ENCODE data around the gene RYR1. TPM values are rescaled to one million over a fixed set of nuclear protein-coding genes. Genes with fewer than 3 reads are reported as not detected.
A peak's percentile ranks its signal among the peaks of the same experiment; 100 is the strongest.
"Not testable (repeated sequence)": the region's sequence is repeated elsewhere in the genome, so short reads cannot be mapped to it uniquely, and the experiment has no call there.

Gene RYR1
- total RNA-seq, 1 donor from 2014 or later = 14.4 TPM

- intact Hi-C loops (cut with DNase I); DNase-seq (ENCODE audit: low spot score); ATAC-seq: not testable (repeated sequence)
Measured at GRCh38 chr19:38602856-38603255, 169.4 kb downstream of the RYR1 start.

- no peak for DNase-seq (ENCODE audit: low spot score)
- intact Hi-C loops (cut with DNase I) = no loop called here
- no peak for ATAC-seq
Measured at GRCh38 chr19:38606131-38606530, 172.6 kb downstream of the RYR1 start.

- no peak for ATAC-seq
- no peak for DNase-seq (ENCODE audit: low spot score)
- intact Hi-C loops (cut with DNase I) = no loop called here
Measured at GRCh38 chr19:38614289-38614688, 180.8 kb downstream of the RYR1 start.

- intact Hi-C loops (cut with DNase I) = no loop called here
- ATAC-seq = no peak
- no peak for DNase-seq (ENCODE audit: low spot score)
Measured at GRCh38 chr19:38615007-38615581, 181.6 kb downstream of the RYR1 start.

- no peak for DNase-seq (ENCODE audit: low spot score)
- intact Hi-C loops (cut with DNase I) = no loop called here
- no peak for ATAC-seq
Measured at GRCh38 chr19:38616265-38616664, 182.8 kb downstream of the RYR1 start.

- ATAC-seq (no peak), DNase-seq (ENCODE audit: low spot score) (peak; percentile 71)
- intact Hi-C loops (cut with DNase I) = no loop called here
Measured at GRCh38 chr19:38617283-38617763, 183.8 kb downstream of the RYR1 start.

GRCh38 chr19:38617764-38618589 is 184.5 kb downstream of the RYR1 start, which contains the start of gene MAP4K1:
Gene MAP4K1 (minus strand): TSS chr19:38617953. CDS start chr19:38617895, 58 bp downstream.
- ATAC-seq (peak; percentile 8), DNase-seq (ENCODE audit: low spot score) (peak; percentile 66)
- intact Hi-C loops (cut with DNase I) = no loop called here

- DNase-seq (ENCODE audit: low spot score) = peak; percentile 99
- peak; percentile 96 for ATAC-seq
- intact Hi-C loops (cut with DNase I) = no loop called here
Measured at GRCh38 chr19:38618590-38619360, 185.3 kb downstream of the RYR1 start, which contains the start of gene EIF3K. Gene EIF3K (plus strand): TSS chr19:38619188. CDS start chr19:38619269, 81 bp downstream.

- ATAC-seq = no peak
- DNase-seq (ENCODE audit: low spot score) = no peak
- intact Hi-C loops (cut with DNase I) = loop anchor here (10.0 kb wide), 1 partner anchor 95 kb away; no protein-coding TSS in a partner anchor
Measured at GRCh38 chr19:38619361-38620174, 186.1 kb downstream of the RYR1 start.

- no peak for DNase-seq (ENCODE audit: low spot score)
- no peak for ATAC-seq
- intact Hi-C loops (cut with DNase I) = loop anchor here (10.0 kb wide), 1 partner anchor 100 kb away; no protein-coding TSS in a partner anchor
Measured at GRCh38 chr19:38624822-38625221, 191.3 kb downstream of the RYR1 start.

- ATAC-seq (no peak), DNase-seq (ENCODE audit: low spot score) (no peak)
- intact Hi-C loops (cut with DNase I) = loop anchor here (10.0 kb wide), 1 partner anchor 102 kb away; no protein-coding TSS in a partner anchor
Measured at GRCh38 chr19:38626401-38626800, 192.9 kb downstream of the RYR1 start.

- ATAC-seq (no peak), DNase-seq (ENCODE audit: low spot score) (no peak)
- intact Hi-C loops (cut with DNase I) = loop anchor here (10.0 kb wide), 1 partner anchor 105 kb away; no protein-coding TSS in a partner anchor
Measured at GRCh38 chr19:38629568-38629967, 196.1 kb downstream of the RYR1 start.

- intact Hi-C loops (cut with DNase I) = loop anchor here (10.0 kb wide), 1 partner anchor 226 kb away; the partner anchor contains the start of gene FAM98C
- ATAC-seq; DNase-seq (ENCODE audit: low spot score): not testable (repeated sequence)
Measured at GRCh38 chr19:38631301-38631700, 197.8 kb downstream of the RYR1 start.

GRCh38 chr19:38631811-38632475 is 198.5 kb downstream of the RYR1 start:
- not testable (repeated sequence) for DNase-seq (ENCODE audit: low spot score); ATAC-seq
- intact Hi-C loops (cut with DNase I) = loop anchor here (10.0 kb wide), 1 partner anchor 227 kb away; the partner anchor contains the start of gene FAM98C

GRCh38 chr19:38632476-38633213 is 199.2 kb downstream of the RYR1 start:
- ATAC-seq = no peak
- no peak for DNase-seq (ENCODE audit: low spot score)
- intact Hi-C loops (cut with DNase I) = loop anchor here (10.0 kb wide), 1 partner anchor 228 kb away; the partner anchor contains the start of gene FAM98C

GRCh38 chr19:38634757-38635482 is 201.4 kb downstream of the RYR1 start:
- DNase-seq (ENCODE audit: low spot score) (peak; percentile 90), ATAC-seq (peak; percentile 75)
- intact Hi-C loops (cut with DNase I) = loop anchor here (10.0 kb wide), 1 partner anchor 230 kb away; the partner anchor contains the start of gene FAM98C

Measured in sciatic nerve (tissue), 2 donors.